ENCODE results near the gene TASP1.

TASP1 gene

DNA sequence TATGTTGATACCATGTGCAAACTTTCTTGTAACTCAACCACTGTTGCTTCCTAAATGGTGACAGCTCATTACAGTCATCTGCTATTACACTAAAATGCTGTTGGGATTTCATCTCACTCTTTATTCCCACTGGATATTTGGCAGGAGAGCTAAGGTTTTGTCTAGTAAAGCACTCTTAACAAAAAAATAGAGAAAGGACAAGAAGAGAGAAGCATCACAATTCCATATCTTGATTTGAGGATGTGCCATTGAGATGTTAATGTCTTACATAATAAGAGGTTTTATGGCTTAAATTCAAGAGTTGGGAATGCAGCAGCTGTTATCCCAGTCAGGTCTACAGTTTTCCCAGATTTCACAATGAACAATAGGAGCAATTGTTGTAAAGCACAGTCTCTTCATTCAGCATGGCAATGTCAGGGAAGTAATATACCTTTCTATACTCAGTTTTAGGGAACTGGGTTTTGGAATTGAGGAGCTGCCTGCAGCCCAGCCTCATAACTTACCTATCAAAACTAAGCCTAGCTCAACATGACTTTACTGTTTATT is 282.7 kb downstream of the TASP1 start:
- Histone ChIP-seq H3K27me3 (ENCODE audit: control insufficient read depth, insufficient read depth, low read length) (no peaks in the 10 kb centered on the region), H3K9ac (ENCODE audit: low read depth, low read length) (no peak overlapping the region), H3K4me1 (ENCODE audit: control insufficient read depth, insufficient read depth, low read length) (no peaks in the 10 kb centered on the region), H3K4me2 (ENCODE audit: low read length) (no peak overlapping the region), H3K9me3 (replicated peaks; ENCODE audit: low read length) (no peaks in the 10 kb centered on the region), H3K36me3 (ENCODE audit: insufficient read depth, low read length) (no peaks in the 10 kb centered on the region), H3K4me3 (ENCODE audit: low read length) (no peak overlapping the region)

DNA sequence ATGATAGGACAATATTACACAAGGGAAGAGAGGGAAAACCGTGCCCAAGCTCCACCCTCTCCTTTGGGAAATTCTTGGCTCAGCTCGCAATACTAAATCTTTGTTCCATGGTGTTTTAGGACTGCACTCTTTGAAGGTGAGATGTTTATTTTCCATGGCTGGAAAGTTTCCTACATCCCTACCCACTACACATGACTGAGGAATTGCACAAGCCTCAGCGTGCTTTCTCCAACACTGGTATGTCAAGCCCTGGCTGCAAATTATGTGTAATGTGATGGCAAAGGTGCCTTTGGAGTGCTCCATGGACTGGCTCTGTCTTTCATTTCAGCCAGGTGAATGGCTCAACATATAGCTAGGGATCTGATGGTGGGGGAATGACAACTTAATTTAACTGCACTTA is 283.3 kb downstream of the TASP1 start:
- no peaks in the 10 kb centered on the region for H3K36me3 ChIP-seq (ENCODE audit: insufficient read depth, low read length)
- H3K4me1 ChIP-seq (ENCODE audit: control insufficient read depth, insufficient read depth, low read length), result no peaks in the 10 kb centered on the region
- H3K9ac ChIP-seq (ENCODE audit: low read depth, low read length), result no peak overlapping the region
- no peaks in the 10 kb centered on the region for H3K9me3 ChIP-seq (replicated peaks; ENCODE audit: low read length)
- no peak overlapping the region for H3K4me2 ChIP-seq (ENCODE audit: low read length)
- H3K4me3 ChIP-seq (ENCODE audit: low read length), result no peak overlapping the region
- no peaks in the 10 kb centered on the region for H3K27me3 ChIP-seq (ENCODE audit: control insufficient read depth, insufficient read depth, low read length)

DNA sequence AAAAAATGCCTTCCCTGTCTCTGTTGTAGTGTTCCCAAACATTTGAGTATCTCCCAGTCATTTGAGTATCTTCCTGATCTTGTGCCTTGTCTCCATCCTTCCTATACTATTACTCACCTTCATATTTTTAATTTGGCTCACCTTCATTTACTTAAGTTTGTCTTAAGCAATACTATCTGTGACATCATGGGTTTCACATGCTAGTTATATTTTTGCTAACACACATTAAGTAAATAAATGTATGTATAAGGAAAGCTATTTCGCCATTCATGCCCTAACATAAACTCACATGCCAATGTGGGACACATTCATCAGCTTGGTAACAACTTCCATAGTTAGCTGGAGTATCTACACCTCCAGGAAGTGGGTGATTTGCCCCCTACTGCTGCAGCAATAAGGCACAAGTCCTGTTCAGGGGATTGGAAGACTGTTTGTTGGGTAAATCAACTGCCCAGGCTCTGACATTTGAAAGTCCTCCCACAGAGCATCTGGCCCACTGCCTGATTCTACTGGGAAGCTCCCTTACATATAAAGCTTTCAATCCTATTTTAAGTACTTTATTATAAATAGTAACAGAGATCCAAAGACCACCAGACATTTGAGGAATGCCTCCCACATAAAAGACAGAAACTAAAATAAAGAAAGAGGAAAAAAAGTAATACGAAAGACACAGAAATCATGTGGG is 285.3 kb downstream of the TASP1 start:
- Histone ChIP-seq H3K27me3 (ENCODE audit: control insufficient read depth, insufficient read depth, low read length) (no peaks in the 10 kb centered on the region), H3K4me3 (ENCODE audit: low read length) (no peak overlapping the region), H3K4me1 (ENCODE audit: control insufficient read depth, insufficient read depth, low read length) (peaks cover 7% of the 10 kb centered on the region), H3K9ac (ENCODE audit: low read depth, low read length) (no peak overlapping the region), H3K36me3 (ENCODE audit: insufficient read depth, low read length) (no peaks in the 10 kb centered on the region), H3K4me2 (ENCODE audit: low read length) (no peak overlapping the region), H3K9me3 (replicated peaks; ENCODE audit: low read length) (no peaks in the 10 kb centered on the region)

DNA sequence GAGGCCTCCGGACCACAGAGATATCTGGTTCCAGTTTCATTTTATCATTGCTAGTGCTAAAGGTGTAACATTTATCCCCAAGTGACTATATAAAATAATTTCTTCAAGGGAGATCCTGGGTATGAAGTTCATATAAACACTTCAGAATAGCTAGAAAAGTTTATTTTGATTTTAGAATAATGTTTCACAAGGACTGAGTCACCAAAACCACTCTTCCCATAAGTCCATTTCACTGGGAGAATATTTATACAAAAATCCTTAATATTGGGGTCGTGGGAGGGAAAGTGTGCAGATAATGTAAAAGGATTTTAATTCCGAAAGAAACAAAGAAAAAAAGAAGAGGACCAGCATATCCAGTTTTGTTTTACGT is 289.5 kb downstream of the TASP1 start:
- Histone ChIP-seq H3K27me3 (ENCODE audit: control insufficient read depth, insufficient read depth, low read length) (no peaks in the 10 kb centered on the region), H3K36me3 (ENCODE audit: insufficient read depth, low read length) (no peaks in the 10 kb centered on the region), H3K9me3 (replicated peaks; ENCODE audit: low read length) (no peaks in the 10 kb centered on the region), H3K4me1 (ENCODE audit: control insufficient read depth, insufficient read depth, low read length) (peaks cover 11% of the 10 kb centered on the region), H3K4me3 (ENCODE audit: low read length) (no peak overlapping the region), H3K4me2 (ENCODE audit: low read length) (peak overlapping the region; percentile 38), H3K9ac (ENCODE audit: low read depth, low read length) (no peak overlapping the region)

DNA sequence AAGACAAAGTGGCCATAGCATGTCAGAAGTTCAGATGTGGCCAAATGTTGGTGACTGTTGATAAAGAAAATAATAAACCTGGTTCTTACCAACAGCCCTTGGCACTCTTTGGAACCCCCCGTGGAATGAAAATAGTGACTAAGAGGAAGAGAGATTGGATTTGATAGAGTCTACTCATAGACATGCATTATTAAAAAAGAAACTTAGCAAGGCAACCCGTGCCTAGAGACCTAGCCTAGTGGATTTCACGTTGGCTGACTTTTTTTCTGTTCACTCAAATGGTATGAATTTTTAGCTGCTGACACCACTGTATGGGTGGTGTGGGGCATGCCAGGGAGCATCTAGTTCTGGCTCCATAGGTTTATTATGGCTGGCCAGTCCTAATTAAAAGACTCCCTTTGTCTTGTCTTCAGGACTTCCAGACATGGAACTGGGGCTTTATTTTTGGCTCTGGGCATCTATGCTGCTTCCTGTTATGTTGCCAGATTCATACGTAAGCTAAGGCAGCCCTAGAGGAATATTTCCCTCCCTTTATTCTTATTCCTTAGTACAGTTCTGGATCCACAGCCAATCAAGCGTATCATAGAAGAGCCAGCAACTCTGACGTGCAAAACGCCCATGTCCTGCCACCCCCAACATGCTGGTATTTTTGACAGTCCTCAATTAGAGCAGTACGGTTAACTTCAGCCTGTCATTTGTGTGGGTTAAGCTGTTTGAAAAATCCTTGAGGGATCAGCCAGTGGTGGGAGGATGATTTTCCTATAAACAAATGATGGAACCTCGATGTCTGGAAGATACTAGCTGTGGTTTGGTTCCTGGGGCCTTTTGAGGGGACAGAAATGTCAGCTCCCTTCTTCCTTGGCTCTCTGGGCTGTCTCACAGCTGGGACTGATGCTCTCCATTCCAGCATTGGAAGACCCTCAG is 290.2 kb downstream of the TASP1 start:
- no peaks in the 10 kb centered on the region for H3K27me3 ChIP-seq (ENCODE audit: control insufficient read depth, insufficient read depth, low read length)
- peak overlapping the region; percentile 38 for H3K4me2 ChIP-seq (ENCODE audit: low read length)
- no peak overlapping the region for H3K9ac ChIP-seq (ENCODE audit: low read depth, low read length)
- no peaks in the 10 kb centered on the region for H3K36me3 ChIP-seq (ENCODE audit: insufficient read depth, low read length)
- no peaks in the 10 kb centered on the region for H3K9me3 ChIP-seq (replicated peaks; ENCODE audit: low read length)
- H3K4me3 ChIP-seq (ENCODE audit: low read length), result no peak overlapping the region
- peaks cover 11% of the 10 kb centered on the region for H3K4me1 ChIP-seq (ENCODE audit: control insufficient read depth, insufficient read depth, low read length)

DNA sequence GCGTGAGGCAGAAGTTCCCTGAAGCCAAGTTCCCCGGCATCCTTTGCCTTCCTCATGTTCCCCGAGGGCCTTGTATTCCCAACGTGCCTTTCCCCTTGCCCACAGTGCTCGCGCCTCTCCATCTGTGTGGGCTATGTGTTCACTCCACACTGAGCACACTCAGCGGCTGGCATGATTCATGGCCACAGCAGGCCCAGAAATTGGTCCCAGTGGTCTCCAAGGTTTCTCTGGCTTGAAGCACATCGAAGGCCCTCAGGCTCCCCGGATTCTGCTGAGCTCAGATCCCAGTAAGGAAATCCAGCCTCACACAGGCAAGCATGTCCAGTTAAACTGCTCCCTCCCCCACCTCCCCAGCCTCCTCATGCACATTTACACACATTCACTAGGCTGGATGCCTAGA is 294.1 kb downstream of the TASP1 start:
- Histone ChIP-seq H3K4me3 (ENCODE audit: low read length) (no peak overlapping the region), H3K9me3 (replicated peaks; ENCODE audit: low read length) (no peaks in the 10 kb centered on the region), H3K4me1 (ENCODE audit: control insufficient read depth, insufficient read depth, low read length) (peaks cover 11% of the 10 kb centered on the region), H3K27me3 (ENCODE audit: control insufficient read depth, insufficient read depth, low read length) (peaks cover 7% of the 10 kb centered on the region), H3K36me3 (ENCODE audit: insufficient read depth, low read length) (no peaks in the 10 kb centered on the region), H3K4me2 (ENCODE audit: low read length) (no peak overlapping the region), H3K9ac (ENCODE audit: low read depth, low read length) (no peak overlapping the region)

DNA sequence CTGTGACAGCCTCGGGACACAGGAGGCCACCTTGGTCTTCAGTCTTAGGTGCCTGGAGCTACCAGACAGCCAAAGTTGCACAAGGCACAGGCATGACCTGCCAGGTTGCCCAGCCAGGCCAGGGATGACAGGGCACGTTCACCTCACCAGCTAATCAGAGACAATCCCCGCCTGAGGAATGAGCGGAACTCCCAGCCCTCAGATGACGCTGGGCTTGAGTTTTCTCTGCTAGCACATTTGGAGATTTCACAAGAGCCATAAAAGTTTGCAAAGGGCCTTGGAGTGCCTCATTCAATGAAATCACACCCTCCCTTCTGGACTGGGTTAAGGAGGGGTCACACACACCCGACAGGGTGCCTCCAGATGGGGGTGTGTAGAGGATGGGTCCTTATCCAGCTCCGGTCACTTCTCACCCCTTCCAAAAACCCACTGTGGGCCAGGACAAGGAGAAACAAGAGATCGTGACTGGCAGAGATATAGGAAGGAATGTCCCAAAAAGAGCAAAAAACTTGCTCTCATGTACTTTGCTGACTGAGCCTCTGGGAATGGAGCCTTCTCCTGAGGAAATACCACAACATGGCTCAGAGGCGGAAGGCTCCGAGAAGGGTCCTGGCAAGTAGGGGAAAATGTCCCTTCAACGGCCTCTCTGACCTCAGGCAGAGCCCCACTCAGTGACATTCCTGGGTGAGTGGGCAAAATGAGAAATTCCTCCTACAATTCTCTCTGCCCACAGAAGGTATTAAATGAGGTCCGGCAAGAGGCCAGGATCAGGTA is 296.1 kb downstream of the TASP1 start:
- no peaks in the 10 kb centered on the region for H3K9me3 ChIP-seq (replicated peaks; ENCODE audit: low read length)
- H3K9ac ChIP-seq (ENCODE audit: low read depth, low read length), result no peak overlapping the region
- H3K4me1 ChIP-seq (ENCODE audit: control insufficient read depth, insufficient read depth, low read length), result no peaks in the 10 kb centered on the region
- H3K27me3 ChIP-seq (ENCODE audit: control insufficient read depth, insufficient read depth, low read length), result peaks cover 7% of the 10 kb centered on the region
- H3K36me3 ChIP-seq (ENCODE audit: insufficient read depth, low read length), result no peaks in the 10 kb centered on the region
- no peak overlapping the region for H3K4me2 ChIP-seq (ENCODE audit: low read length)
- H3K4me3 ChIP-seq (ENCODE audit: low read length), result no peak overlapping the region

DNA sequence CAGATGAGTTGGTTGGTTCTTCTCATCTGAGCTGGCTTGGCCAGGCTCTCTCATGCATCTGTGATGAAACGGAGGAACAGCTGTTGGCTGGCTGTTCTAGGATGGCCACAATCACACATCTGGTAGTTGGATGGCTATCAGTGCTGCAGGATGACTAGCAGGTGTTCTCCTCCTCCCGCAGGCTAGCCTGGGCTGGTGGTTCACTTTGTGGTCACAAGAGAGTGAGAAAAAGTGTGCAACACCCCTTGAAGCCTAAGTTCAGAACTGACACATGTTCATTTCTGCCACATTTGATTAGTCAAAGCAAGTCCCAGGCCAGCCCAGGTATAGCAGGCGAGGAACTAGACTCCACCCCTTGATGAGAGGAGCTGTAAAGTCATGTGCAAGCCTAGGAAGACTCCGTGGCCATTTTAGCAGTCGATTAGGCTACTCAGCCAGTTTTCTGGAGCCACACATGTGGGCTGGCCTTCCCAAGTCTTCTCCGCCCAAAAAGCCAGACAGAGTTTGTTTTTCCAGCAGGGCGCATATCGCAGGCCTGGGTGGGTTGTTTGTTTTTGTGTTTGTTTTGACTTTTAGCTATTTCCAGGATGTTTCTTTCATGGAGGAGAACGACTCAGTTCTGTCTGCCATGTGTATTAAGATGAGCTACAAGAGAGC is 296.9 kb downstream of the TASP1 start:
- Histone ChIP-seq H3K9ac (ENCODE audit: low read depth, low read length) (no peak overlapping the region), H3K27me3 (ENCODE audit: control insufficient read depth, insufficient read depth, low read length) (peaks cover 7% of the 10 kb centered on the region), H3K4me3 (ENCODE audit: low read length) (no peak overlapping the region), H3K36me3 (ENCODE audit: insufficient read depth, low read length) (no peaks in the 10 kb centered on the region), H3K4me1 (ENCODE audit: control insufficient read depth, insufficient read depth, low read length) (no peaks in the 10 kb centered on the region), H3K9me3 (replicated peaks; ENCODE audit: low read length) (no peaks in the 10 kb centered on the region), H3K4me2 (ENCODE audit: low read length) (no peak overlapping the region)

DNA sequence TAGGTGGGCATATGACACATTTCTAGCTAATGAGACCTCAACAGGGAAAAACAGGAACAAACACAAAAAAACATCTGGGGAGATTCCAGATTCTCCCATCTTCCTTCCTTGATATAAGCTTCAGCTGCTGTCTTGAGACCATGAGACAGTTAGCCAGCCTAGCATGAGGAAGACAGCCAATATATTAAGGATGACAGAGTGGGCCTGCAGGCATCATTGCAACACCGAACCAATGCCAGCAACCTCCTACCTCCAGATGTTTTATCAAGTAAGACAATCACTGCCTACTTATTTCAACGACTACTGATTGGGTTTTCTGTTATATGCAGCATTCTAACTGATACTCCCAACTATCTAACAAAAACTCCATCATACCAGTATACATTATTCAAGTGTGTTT is 298.6 kb downstream of the TASP1 start:
- no peaks in the 10 kb centered on the region for H3K4me1 ChIP-seq (ENCODE audit: control insufficient read depth, insufficient read depth, low read length)
- no peak overlapping the region for H3K9ac ChIP-seq (ENCODE audit: low read depth, low read length)
- no peak overlapping the region for H3K4me3 ChIP-seq (ENCODE audit: low read length)
- no peak overlapping the region for H3K4me2 ChIP-seq (ENCODE audit: low read length)
- H3K9me3 ChIP-seq (replicated peaks; ENCODE audit: low read length), result no peaks in the 10 kb centered on the region
- H3K36me3 ChIP-seq (ENCODE audit: insufficient read depth, low read length), result no peaks in the 10 kb centered on the region
- peaks cover 7% of the 10 kb centered on the region for H3K27me3 ChIP-seq (ENCODE audit: control insufficient read depth, insufficient read depth, low read length)
